HEK293T (cell line): ENCODE results near the gene RPE65.

Source experiments
- CTCF ChIA-PET: fragments of 350-600 bp; formaldehyde crosslinking; extraction: SDS; loops from one replicate; lab custom pipeline; 2021; ENCODE audit warnings: antibody characterized with exemption, inconsistent platforms; lab: Yijun Ruan, JAX
- POLR2A ChIA-PET: fragments of 350-600 bp; formaldehyde crosslinking; extraction: SDS; loops from one replicate; lab custom pipeline; 2020; ENCODE audit warnings: antibody characterized with exemption, inconsistent platforms; lab: Yijun Ruan, JAX
- DNase-seq: peaks from one replicate; pipeline ENCODE4 v3.0.0; 2012; ENCODE audit warnings: mixed read lengths; ENCODE audit errors: extremely low spot score
- BHLHE40 ChIP-seq: fragments of 450-650 bp; IDR thresholded peaks from 2 replicates; pipeline ENCODE4 v1.6.1; 2016; ENCODE audit warnings: mild to moderate bottlenecking, moderate library complexity, borderline replicate concordance
- CTBP1 ChIP-seq: fragments of 450-650 bp; IDR thresholded peaks from 2 replicates; pipeline ENCODE4 v1.6.1; 2016; ENCODE audit warnings: borderline replicate concordance
- ELF4 ChIP-seq: fragments of 450-650 bp; IDR thresholded peaks from 2 replicates; pipeline ENCODE4 v1.6.1; 2017; ENCODE audit warnings: antibody characterized with exemption
- FOXA1 ChIP-seq: fragments of 450-650 bp; IDR thresholded peaks from 2 replicates; pipeline ENCODE4 v1.6.1; 2016; ENCODE audit warnings: mild to moderate bottlenecking
- FOXK2 ChIP-seq: fragments of 450-650 bp; IDR thresholded peaks from 2 replicates; pipeline ENCODE4 v1.6.1; 2016; ENCODE audit warnings: mild to moderate bottlenecking
- FOXM1 ChIP-seq: fragments of 450-650 bp; IDR thresholded peaks from 2 replicates; pipeline ENCODE4 v1.6.1; 2017; ENCODE audit warnings: mild to moderate bottlenecking, borderline replicate concordance
- HDGF ChIP-seq: fragments of 450-650 bp; IDR thresholded peaks from 2 replicates; pipeline ENCODE4 v1.6.1; 2017; ENCODE audit warnings: antibody characterized with exemption, borderline replicate concordance
- L3MBTL2 ChIP-seq: fragments of 450-650 bp; conservative IDR thresholded peaks from 2 replicates; pipeline ENCODE4 v1.6.1; 2016; ENCODE audit warnings: mild to moderate bottlenecking
- LEF1 ChIP-seq: fragments of 450-650 bp; IDR thresholded peaks from 2 replicates; pipeline ENCODE4 v1.6.1; 2017; ENCODE audit warnings: mild to moderate bottlenecking, borderline replicate concordance
- NFRKB ChIP-seq: fragments of 450-650 bp; IDR thresholded peaks from 2 replicates; pipeline ENCODE4 v1.6.1; 2016; ENCODE audit warnings: mild to moderate bottlenecking, moderate library complexity
- PKNOX1 ChIP-seq: fragments of 450-650 bp; IDR thresholded peaks from 2 replicates; pipeline ENCODE4 v1.6.1; 2016
- SP1 ChIP-seq: fragments of 450-650 bp; IDR thresholded peaks from 2 replicates; pipeline ENCODE4 v1.6.1; 2017
- TARDBP ChIP-seq: fragments of 450-650 bp; IDR thresholded peaks from 2 replicates; pipeline ENCODE4 v1.6.1; 2016
- ZNF384 ChIP-seq: fragments of 450-650 bp; IDR thresholded peaks from 2 replicates; pipeline ENCODE4 v1.6.1; 2016

RPE65 gene

GRCh38 chr1:68383092-68383491, 66.7 kb downstream of the RPE65 start:
- TF ChIP-seq BHLHE40 (no peak), L3MBTL2 (no peak), NFRKB (no peak), TARDBP (no peak), LEF1 (no peak), HDGF (no peak), ZNF384 (no peak)
- DNase-seq = no peak
- ChIA-PET CTCF (interaction anchor here (0.7 to 1.1 kb wide), 2 partner anchors 18 to 41 kb away, joined by 3 to 5 read pairs; no protein-coding TSS in a partner anchor), POLR2A (no interaction called here)

GRCh38 chr1:68379085-68379478, 70.7 kb downstream of the RPE65 start:
- TF ChIP-seq SP1 (no peak), ELF4 (no peak), FOXA1 (no peak), LEF1 (no peak), HDGF (no peak), PKNOX1 (no peak), FOXM1 (no peak), L3MBTL2 (no peak), CTBP1 (no peak), ZNF384 (no peak), NFRKB (no peak), TARDBP (no peak), BHLHE40 (no peak), FOXK2 (no peak)
- CTCF ChIA-PET = interaction anchor here (0.7 kb wide), 1 partner anchor 529 kb away, joined by 3 read pairs; no protein-coding TSS in a partner anchor
- DNase-seq = no peak
- POLR2A ChIA-PET = no interaction called here
